Cerebellar nuclear complex (tissue), 1 donor: ENCODE data around the gene TECPR2.
"Not testable (repeated sequence)": the region's sequence is repeated elsewhere in the genome, so short reads cannot be mapped to it uniquely, and the experiment has no call there.

Experiments
- DNase-seq, 2 experiments: peaks; one replicate each; lab custom pipeline; 2025; lab: John Stamatoyannopoulos, UW

Gene TECPR2

GRCh38 chr14:102528431-102529170 lies 165.9 kb downstream of the TECPR2 start:
- DNase-seq: no peak

GRCh38 chr14:102530828-102531478 lies 168.2 kb downstream of the TECPR2 start:
- DNase-seq: no peak

GRCh38 chr14:102532204-102532658 lies 169.5 kb downstream of the TECPR2 start:
- DNase-seq: no peak

- DNase-seq: no peak
Measured at GRCh38 chr14:102537981-102538601, 175.3 kb downstream of the TECPR2 start.

- DNase-seq: no peak
Measured at GRCh38 chr14:102538602-102539543, 176.1 kb downstream of the TECPR2 start.

GRCh38 chr14:102539544-102540314 lies 177.0 kb downstream of the TECPR2 start:
- no peak for DNase-seq

GRCh38 chr14:102540315-102541028 lies 177.7 kb downstream of the TECPR2 start:
- DNase-seq: no peak

GRCh38 chr14:102541029-102541491 lies 178.3 kb downstream of the TECPR2 start:
- DNase-seq: not testable (repeated sequence)

GRCh38 chr14:102541771-102542170 lies 179.0 kb downstream of the TECPR2 start:
- DNase-seq: no peak

GRCh38 chr14:102544046-102544746 lies 181.5 kb downstream of the TECPR2 start:
- DNase-seq: no peak

- no peak for DNase-seq
Measured at GRCh38 chr14:102544747-102545460, 182.2 kb downstream of the TECPR2 start.

GRCh38 chr14:102545461-102546265 lies 182.9 kb downstream of the TECPR2 start:
- DNase-seq: no peak

- DNase-seq: no peak
Measured at GRCh38 chr14:102548616-102549240, 186.0 kb downstream of the TECPR2 start.

GRCh38 chr14:102550927-102551401 lies 188.2 kb downstream of the TECPR2 start:
- not testable (repeated sequence) for DNase-seq
